HCT116 (cell line): ENCODE results near the gene THADA.

Experiments
- CTCF ChIP-seq, 3 experiments: fragments of 200-600 bp in 1 of 3; sonication (generic) in 1 of 3; IDR thresholded peaks in 2 of 3; conservative IDR thresholded peaks in 1 of 3; 2 replicates each; pipeline ENCODE4 v1.5.1; 2012 to 2017; ENCODE audit warnings: low read depth in 2 of 3, low read length in 2 of 3, antibody characterized with exemption in 1 of 3, borderline replicate concordance in 1 of 3, control low read depth in 1 of 3, mild to moderate bottlenecking in 1 of 3, mixed read lengths in 1 of 3, mixed run types in 1 of 3, moderate library complexity in 1 of 3; ENCODE audit not compliant: insufficient read depth in 1 of 3
- EZH2phosphoT487 ChIP-seq: fragments of 200-600 bp; IDR thresholded peaks from 2 replicates; pipeline ENCODE4 v1.6.1; 2018; ENCODE audit warnings: antibody characterized with exemption, borderline replicate concordance
- FOSL1 ChIP-seq: IDR thresholded peaks from 2 replicates; pipeline ENCODE4 v1.6.1; 2012; ENCODE audit warnings: low read depth
- JUND ChIP-seq: IDR thresholded peaks from 2 replicates; pipeline ENCODE4 v1.6.1; 2012
- MAX ChIP-seq: IDR thresholded peaks from 2 replicates; pipeline ENCODE4 v1.6.1; 2012
- POLR2A ChIP-seq: IDR thresholded peaks from 2 replicates; pipeline ENCODE4 v1.7.0; 2011; ENCODE audit warnings: borderline replicate concordance; ENCODE audit not compliant: insufficient read depth, insufficient read length; ENCODE audit errors: extremely low read depth
- RAD21 ChIP-seq: IDR thresholded peaks from 2 replicates; pipeline ENCODE4 v1.6.1; 2012; ENCODE audit warnings: low read depth, mild to moderate bottlenecking
- SP1 ChIP-seq: IDR thresholded peaks from 2 replicates; pipeline ENCODE4 v1.6.1; 2012; ENCODE audit warnings: low read depth
- TCF7L2 ChIP-seq: IDR thresholded peaks from 2 replicates; pipeline ENCODE4 v1.7.0; 2011; ENCODE audit warnings: borderline replicate concordance, inconsistent platforms; ENCODE audit not compliant: insufficient read depth, insufficient read length; ENCODE audit errors: extremely low read depth
- YY1 ChIP-seq: IDR thresholded peaks from 2 replicates; pipeline ENCODE4 v1.6.1; 2011; ENCODE audit warnings: low read length, low read depth, moderate library complexity, mild to moderate bottlenecking; ENCODE audit not compliant: insufficient replicate concordance; ENCODE audit errors: extremely low read depth
- ZFX ChIP-seq: fragments of 450-650 bp; IDR thresholded peaks from 2 replicates; pipeline ENCODE4 v1.6.1; 2017
- TF ChIP-seq, protein P1 (sequence below): IDR thresholded peaks from 2 replicates; pipeline ENCODE4 v1.6.1; 2012; ENCODE audit warnings: low read depth

- TF ChIP-seq EZH2phosphoT487 (no peak), RAD21 (no peak), CTCF (IDR thresholded peaks at IDR 0.05 in 2 of 3, conservative IDR thresholded peaks at IDR 0.05 in 1 of 3; ENCODE audit: borderline replicate concordance in 1 of 3, insufficient read depth in 1 of 3, low read depth in 2 of 3, low read length in 2 of 3) (no peak), POLR2A (no peak), MAX (no peak), ZFX (no peak), JUND (no peak), YY1 (no peak), FOSL1 (no peak), TCF7L2 (no peak), SP1 (no peak)
- TF ChIP-seq, protein P1, sequence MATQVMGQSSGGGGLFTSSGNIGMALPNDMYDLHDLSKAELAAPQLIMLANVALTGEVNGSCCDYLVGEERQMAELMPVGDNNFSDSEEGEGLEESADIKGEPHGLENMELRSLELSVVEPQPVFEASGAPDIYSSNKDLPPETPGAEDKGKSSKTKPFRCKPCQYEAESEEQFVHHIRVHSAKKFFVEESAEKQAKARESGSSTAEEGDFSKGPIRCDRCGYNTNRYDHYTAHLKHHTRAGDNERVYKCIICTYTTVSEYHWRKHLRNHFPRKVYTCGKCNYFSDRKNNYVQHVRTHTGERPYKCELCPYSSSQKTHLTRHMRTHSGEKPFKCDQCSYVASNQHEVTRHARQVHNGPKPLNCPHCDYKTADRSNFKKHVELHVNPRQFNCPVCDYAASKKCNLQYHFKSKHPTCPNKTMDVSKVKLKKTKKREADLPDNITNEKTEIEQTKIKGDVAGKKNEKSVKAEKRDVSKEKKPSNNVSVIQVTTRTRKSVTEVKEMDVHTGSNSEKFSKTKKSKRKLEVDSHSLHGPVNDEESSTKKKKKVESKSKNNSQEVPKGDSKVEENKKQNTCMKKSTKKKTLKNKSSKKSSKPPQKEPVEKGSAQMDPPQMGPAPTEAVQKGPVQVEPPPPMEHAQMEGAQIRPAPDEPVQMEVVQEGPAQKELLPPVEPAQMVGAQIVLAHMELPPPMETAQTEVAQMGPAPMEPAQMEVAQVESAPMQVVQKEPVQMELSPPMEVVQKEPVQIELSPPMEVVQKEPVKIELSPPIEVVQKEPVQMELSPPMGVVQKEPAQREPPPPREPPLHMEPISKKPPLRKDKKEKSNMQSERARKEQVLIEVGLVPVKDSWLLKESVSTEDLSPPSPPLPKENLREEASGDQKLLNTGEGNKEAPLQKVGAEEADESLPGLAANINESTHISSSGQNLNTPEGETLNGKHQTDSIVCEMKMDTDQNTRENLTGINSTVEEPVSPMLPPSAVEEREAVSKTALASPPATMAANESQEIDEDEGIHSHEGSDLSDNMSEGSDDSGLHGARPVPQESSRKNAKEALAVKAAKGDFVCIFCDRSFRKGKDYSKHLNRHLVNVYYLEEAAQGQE: no peak
Observed at GRCh38 chr2:43437363-43437762, 158.5 kb downstream of the THADA start.
